Breast epithelium (tissue), 3 donors: Measurements from ENCODE around the gene RASA3.

Experiments used
- CTCF ChIP-seq, 3 donors: fragments of 450-650 bp; IDR thresholded peaks; one replicate each; pipeline ENCODE4 v1.5.1; 2016 to 2017; ENCODE audit warnings: antibody characterized with exemption in 3 of 3, mild to moderate bottlenecking in 3 of 3, moderate library complexity in 3 of 3
- POLR2A ChIP-seq: fragments of 450-650 bp; IDR thresholded peaks from one replicate; pipeline ENCODE4 v1.6.1; 2016; ENCODE audit warnings: antibody characterized with exemption, mild to moderate bottlenecking, moderate library complexity

GRCh38 chr13:113996912-113997745 is 135.3 kb downstream of the RASA3 start:
- TF ChIP-seq CTCF (IDR thresholded peaks at IDR 0.05): no peak
- no peak for TF ChIP-seq POLR2A
